Stimulated activated CD8-positive, alpha-beta memory T cell treated with anti-CD3 and anti-CD28 coated beads, Interleukin-12 subunit alpha, Interleukin-12 subunit beta, amount 100 ng/mL, for 24 hours (primary cell): ENCODE measurements around the gene PPP3R1.

Experiments
- DNase-seq: peaks from one replicate; pipeline ENCODE4 v3.0.0-alpha.2; 2020; ENCODE audit errors: extremely low read depth

The PPP3R1 gene

DNA sequence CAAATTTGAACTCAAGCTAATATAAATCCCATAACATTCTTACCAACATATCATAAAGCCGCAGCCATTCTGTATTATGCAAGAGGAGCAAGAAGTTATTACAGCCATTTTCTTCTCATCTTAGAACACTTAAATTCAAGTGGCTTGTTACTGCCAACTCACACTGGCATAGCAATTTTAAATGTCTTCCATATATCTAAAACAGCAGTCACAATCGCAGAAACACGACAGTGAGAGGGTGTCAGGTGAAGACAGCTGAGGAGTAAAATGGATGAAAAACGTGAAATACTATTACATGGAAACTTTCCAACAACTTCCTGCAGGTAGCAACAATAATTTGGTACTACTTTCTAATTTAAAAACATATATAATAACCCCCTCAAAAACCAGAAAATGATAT, 17.9 kb downstream of the PPP3R1 start:
- DNase-seq, result no peak

DNA sequence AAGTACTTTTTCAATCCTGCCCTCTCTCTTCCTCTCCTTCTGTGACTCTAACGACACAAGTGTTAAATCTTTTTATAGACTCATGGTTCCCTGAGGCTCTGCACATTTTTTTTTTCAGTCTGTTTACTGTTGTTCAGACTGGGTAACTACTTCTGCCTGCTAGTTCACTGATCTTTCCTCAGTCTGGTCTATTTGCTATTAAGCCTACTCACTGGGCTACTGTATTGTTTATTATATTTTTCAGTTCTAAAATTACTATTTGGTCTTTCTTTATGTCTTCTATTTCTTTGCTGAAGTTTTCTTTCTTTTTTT, 21.3 kb downstream of the PPP3R1 start:
- DNase-seq, result no peak

DNA sequence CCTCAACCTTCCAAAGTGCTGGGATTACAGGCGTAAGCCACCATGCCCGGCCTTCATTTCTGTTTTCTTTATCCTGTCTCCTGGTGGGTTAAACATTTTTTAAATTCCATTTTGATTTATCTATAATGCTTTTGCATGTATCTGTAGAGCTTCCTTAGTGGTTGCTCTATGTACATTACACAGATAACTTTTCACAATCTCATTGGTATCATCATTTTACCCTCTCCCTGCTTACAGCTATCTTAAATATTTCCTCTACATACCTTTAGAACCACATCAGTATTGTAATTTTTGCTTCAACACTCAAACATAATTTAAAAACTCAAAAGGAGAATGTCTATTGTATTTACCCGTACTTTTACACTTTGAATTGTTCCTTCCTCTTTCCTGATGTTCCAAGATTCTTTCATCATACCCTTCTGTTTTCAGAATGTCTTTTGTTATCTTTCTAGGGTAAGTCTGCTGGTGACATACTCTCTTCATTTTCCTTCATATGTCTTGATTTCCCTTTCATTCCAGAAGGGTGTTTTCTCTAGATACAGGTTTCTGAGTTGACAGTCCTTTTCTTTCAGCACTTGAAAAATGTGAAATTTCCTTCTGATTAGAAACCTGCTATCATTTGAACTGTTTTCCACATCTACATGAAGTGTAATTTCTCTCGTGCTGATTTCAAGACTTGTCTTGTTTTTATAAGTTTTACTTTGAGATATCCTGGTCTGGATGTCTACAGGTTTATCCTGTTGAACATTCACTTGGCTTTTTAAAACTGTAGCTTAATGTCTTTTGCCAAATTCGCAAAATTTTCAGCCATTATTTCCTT, 21.9 kb downstream of the PPP3R1 start:
- no peak for DNase-seq

DNA sequence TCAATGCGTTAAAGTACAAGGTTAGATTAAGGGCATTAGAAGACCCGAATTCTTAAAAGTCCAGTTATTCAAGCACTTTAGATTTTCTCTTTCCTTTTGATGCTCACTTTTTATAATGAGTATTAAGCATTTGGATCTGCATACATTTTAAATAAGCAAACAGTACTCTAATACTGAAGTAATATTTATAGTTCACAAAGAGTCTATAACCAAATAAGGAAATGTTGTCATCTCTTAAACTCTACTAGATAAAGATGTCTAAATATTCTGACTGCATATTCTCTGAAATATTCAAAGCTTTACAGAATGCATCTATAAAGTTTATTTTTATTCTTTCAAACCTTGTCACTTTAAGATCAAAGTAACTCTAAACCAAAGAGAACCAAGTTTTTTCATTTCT, 25.5 kb downstream of the PPP3R1 start:
- DNase-seq, result no peak

DNA sequence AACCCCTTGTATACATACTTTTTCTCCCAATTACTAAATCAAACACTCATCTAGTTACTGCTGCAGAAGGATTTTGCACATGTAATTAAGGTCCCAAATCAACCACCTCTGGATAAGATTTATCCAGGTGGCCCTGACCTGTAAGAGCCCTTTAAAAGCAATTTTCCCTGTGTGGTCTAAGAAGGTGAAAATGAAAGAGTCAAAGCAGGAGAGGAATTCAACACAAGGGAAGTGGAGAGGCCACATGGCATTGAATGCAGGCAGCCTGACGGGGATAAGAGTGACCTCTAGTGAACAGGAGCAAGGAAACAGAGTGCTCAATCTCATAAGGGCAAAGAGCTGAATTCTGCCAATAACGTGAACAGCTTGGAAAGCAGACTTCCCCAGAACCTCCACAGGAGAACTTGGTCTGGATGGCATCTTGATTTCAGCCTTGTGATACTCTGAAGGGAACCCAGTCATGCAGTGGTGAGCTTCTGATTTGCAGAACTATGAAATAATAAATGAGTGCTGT, 27.2 kb downstream of the PPP3R1 start:
- DNase-seq, result no peak

DNA sequence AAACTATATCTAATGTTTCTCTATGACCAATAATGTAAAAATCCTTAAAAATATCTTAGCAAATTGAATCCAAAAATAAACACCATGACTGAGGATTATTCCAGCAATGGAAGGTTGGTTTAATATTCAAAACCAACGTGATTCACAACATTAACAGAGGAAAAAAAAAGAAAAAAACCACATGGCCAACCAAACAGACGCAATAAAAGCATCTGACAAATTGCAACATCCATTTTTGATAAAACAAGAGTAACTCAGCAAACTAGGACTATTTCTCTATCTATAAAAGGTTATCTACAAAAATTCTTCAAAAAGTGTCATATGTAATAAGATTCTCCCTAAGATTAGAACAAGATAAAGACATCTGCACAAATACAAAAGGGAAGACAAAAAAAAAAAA, 28.9 kb downstream of the PPP3R1 start:
- DNase-seq, result no peak

DNA sequence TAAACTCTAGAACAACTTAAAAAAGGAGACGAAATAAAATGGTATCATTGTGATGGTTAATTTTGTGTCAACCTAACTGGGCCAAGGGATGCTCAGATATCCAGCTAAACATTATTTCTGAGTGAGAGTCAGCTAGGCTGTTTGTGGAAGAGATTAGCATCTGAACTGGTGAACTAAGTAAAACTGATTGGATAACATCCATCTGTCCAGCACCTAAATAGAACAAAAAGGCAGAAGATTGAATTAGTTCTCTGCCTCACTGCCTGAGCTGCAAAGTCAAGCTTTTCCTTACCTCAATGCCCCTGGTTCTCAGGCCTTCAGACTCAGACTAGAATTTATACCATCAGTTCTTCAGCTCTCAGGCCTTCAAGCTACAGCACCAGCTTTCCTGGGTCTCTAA, 30.0 kb downstream of the PPP3R1 start:
- DNase-seq, result no peak

DNA sequence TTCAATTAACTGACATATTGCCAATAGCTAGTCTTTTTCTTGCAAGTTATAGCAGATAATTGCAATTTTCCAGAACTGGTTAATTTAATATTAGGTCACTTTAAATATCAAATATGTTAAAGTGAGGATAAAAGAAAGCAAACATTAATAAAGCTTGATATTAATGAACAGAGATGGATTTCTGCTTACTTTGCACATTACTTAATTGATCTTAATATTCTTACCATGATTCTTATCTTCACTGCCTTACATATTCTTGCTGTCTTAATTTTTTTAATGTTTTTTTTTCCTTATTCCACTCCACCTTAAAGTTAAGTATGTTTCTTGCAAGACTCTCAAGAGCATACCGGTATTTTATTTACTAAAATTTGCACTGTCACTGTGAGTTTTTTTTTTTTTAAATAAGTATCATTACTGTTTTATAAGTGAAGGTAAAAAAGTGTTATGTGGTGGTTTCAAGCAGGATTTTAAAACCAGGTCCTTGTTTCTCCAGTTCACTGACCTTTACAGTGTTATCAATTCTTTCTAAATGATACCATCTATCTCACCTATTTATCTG, 33.9 kb downstream of the PPP3R1 start:
- no peak for DNase-seq

DNA sequence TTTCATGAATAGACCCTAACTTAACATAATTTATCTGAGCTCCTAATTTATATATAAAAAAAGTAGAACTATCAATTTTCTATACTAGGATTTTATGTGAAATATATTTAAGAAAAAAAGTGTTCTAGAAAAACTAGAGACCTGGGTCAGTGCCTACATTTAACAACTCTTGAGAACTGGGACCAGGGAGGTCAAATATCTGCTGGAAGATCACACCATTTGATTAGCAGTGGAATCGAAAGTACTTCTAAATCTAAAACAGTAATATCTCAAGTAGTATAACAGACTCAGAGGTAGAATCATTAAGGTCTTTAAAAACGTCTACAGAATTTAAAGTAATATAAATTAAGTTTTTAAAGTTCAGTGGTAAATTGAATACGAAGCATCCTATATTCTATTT, 34.6 kb downstream of the PPP3R1 start:
- DNase-seq, result no peak

DNA sequence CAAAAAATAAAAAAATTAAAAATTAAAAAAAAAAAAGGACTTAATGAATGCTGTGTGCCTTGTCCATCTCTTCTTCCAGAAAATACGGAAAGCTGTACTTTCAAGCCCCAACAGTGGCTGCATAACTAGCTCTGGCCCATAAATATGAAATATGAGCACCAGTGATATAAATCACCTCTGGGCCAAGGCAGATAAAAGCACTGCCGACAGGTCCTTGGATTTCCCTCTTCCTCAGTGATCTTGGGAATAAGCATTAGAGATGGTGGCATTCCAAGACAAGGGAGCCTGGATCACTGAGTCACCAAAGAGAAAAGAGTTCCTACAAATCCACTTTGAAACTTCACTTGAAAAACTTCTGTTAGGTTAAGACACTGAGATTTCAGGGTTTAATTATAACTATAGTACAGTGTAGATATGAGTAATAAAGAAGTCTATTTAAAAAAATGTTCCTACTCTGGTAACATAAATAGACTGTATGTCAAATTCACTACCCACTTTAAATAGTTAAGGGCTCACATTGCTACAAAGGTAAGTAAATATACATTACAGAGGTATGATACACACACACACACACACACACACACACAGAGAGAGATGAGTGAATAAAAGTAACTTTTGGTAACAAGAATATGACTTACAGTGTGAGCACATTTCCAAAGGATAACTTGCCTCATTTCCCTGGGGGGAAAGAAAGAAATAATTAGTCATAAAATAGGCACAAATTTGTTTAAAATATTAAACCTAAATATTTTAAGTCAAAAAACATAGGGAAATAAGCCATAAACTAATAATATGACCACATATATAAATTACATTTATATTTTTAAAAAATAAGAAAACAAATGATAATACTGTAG, 35.6 kb downstream of the PPP3R1 start:
- no peak for DNase-seq

DNA sequence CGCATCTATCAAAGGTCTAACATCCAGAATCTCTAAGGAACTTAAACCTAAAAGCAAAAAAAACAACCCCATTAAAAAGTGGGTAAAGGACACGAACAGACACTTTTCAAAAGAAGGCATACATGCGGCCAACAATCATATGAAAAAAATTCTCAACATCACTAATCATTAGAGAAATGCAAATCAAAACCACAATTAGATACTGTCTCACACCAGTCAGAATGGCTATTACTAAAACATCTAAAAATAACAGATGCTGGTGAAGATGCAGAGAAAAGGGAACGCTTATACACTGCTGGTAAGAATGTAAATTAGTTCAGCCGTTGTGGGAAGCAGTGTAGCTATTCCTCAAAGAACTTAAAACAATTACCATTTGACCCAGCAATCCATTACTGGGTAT, 38.0 kb downstream of the PPP3R1 start:
- DNase-seq, result no peak

DNA sequence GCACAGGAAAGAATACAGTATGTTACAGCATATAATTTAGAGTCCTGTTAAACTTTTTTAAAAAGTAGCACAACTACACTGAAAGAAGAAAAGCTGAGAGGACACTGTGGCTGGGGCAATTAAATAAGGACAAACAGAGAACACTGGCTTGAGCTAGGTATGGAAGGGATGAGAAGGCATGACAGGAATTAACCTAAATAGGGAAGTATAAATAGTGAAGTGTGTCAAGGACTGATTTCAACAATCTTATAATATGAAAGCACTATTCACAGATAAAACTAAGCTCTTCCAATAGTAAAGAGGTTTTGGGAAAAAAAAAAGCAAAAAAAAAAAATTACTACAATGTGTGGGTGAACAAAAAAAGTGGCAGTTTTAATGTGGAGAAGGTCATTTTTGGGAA, 45.5 kb downstream of the PPP3R1 start:
- DNase-seq, result no peak

DNA sequence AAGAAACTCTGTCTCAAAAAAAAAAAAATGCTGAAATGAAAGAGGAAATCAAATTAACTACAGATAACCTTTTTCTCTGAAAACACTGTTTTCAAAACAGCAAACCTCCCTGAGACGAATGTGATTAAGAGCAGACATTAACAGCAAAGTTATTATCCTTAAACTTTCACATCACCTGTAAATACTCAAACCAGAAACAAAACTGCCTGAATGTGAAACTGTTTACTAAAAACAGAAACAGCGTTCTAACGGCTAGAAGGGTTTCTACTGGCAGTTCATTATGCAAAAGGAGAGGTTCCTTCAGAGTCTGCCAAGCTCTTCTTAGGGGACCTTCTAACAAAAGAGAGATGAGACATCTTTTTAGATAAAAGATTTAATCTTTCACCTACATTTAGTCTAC, 48.7 kb downstream of the PPP3R1 start:
- no peak for DNase-seq

DNA sequence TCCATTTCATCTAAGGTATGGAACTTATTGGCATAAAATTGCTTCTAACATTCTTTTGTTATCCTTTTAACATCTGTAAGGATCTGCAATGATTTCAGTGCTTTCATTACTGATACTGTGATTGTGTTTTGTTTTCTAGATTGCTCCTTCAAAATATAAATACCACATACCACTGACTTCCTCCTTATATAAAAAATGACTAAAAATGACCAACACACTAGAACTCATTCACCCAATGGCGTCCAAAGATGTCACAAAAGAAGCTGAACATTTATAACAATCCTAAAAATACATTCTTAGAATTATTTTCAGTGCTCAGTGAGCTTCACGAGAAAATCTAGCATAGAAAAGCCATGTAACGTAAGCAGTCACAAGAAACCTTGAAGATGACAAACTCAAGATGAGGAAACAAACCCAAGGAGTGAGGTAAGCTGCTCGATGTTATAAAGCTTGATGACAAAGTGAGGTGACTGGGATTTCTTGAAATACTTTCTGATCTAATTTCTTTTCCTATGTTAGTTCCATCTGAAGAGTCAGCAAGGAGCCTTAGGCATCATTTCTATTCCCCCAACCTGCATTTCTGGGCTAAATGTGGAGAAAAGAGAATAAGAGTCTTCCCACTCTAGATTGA, 52.1 kb downstream of the PPP3R1 start:
- no peak for DNase-seq

DNA sequence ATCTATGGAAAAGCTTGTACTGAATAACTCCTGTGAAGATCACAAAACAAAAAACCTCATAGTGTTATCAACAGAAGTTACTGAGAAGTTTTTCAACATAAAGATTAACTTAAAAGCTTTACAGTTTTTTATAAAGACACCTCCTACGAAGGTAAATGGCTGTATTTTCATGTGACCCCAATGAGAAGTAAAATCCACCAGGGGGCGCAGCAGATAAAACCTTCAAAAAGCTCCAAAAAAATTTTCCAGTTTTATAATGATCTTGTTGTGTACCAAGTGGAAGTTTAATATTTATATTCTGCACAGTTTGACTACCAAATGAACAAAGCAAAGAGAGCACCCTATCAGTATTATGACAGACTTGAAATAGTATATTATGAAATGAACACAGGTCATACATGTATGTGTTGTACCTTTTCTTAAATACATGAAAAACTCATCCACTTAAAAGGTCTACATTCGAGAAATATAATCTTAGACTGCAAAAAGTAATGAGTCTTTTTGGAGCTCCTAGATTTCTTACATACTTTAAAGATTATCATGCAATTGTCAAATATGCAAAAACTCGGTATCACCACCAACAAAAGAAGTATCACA, 56.1 kb downstream of the PPP3R1 start:
- no peak for DNase-seq

DNA sequence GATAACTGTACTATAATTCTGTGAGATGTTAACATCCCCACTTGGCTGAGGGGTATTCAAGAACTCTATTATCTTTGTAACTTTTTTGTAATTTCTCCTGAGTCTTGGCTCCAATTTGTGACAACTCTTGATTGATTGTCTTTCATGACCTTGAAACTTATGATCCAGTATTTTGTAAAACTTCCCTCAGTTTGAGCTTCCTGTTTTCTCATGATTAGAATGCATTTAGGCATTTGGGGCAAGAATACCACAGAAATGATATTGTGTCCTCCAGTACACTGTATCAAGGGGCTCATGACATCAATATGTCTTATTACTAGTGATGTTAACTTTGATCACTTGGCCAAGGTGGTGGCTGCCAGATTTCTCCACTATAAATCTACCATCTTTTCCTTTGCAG, 57.2 kb downstream of the PPP3R1 start:
- DNase-seq, result no peak

DNA sequence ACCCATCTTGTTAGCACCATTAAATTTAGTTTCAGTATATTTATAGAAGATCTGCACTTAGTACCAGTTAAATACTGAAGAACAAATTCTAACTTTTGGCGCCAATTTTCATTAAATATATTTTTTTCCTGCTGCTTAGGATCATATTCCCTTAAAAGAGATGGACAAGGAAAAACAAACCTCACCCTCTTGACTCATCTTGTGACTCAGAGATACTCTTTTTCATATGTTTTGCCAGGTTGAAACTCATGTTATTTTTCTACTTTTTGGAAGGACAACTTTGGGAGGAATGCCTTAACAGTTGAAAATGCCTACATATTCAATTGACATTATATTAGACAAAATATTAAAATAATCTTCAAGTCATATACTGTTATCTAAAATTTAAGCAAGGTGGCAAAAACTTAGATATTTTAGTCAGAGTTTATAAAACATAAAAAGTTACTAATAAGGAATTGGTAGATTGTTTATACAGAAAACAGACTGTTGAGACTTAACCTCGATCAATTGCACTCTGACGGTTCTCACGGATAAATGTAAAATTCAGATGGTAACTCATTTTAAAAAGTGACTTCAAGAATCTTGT, 58.5 kb downstream of the PPP3R1 start:
- no peak for DNase-seq

DNA sequence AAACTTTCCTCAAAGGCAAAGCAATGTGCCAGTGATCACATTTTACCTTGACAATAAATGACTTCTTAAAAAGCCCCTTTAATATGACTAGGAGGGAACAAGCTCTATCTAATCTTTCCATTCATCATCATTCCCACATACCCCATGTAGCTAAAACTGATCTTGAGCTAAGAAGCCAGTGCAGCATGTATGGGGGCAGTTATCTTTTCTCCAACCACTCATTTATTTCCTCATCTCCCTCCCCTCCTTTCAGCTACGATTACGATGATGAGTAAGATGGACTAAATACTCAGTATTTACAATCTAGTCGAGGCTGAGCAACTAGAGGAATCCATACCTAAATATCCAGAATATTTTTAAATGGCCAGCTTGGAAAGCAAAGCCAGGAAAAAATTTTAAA, 59.2 kb downstream of the PPP3R1 start:
- no peak for DNase-seq

DNA sequence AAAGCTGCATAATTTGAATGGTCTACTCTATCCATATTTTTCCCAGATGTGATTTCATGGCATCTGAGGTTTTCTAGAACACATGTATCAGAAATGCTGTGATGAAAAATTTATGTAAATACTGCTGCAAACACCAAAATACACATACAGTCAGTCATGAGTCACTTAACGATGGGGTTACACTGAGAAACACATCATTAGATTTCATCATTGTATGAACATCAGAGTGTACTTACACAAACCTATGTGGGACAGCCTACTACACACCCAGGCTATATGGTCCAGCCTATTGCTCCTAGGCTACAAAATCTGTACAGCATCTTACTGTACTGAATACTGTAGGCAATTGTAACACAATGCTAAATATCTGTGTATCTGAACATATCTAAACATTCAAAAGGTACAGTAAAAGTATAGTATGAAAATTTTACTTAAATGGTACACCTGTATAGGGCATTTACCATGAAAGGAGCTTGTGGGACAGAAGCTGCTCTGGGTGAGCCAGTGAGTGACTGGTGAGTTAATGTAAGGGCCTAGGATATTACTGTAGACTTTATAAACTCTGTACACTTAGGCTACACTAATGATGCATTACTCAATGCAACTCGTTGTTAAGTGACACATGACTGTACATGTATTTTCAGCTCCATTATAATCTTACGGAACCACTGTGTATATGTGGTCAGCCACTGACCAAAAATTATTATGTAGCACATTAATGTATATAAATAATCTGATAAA, 61.2 kb downstream of the PPP3R1 start:
- DNase-seq, result no peak

DNA sequence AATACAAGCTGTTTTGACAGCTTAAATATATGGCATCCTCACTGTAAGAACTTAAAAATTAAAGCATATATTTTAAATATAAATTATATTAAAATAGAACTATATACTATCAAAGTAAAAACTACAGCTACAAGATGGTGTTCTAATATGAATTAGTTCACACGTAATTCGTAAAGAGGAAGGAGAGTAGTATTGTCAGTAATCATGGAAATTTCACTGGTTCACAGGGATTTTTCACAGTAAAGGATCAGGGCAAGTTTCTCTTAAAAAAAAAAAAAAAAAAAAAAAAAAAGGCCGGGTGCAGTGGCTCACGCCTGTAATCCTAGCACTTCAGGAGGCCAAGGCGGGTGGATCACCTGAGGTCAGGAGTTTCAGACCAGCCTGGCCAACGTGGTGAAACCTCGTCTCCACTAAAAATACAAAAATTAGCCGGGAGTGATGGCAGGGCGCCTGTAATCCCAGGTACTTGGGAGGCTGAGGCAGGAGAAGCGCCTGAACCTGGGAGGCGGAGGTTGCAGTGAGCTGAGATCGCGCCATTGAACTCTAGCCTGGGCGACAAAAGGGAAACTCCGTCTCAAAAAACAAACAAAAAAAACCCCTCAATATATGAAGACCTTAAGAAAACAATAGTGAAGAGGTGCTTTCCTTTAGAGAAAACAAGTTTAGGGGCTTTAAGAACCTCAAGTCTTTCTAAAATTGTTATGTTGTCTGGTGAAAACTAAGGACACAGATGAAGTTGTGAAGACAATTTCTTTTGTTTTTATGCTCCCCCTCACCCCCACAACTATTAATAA, 62.1 kb downstream of the PPP3R1 start:
- DNase-seq, result no peak
